Measurements from ENCODE around the gene ITPK1.

Gene ITPK1

GRCh38 chr14:93040443-93040842, 75.3 kb downstream of the ITPK1 start:
- DNase-seq = no peak

GRCh38 chr14:93039649-93040315, 75.9 kb downstream of the ITPK1 start:
- DNase-seq = no peak

GRCh38 chr14:93037351-93037750, 78.4 kb downstream of the ITPK1 start:
- no peak for DNase-seq

GRCh38 chr14:93036652-93037345, 78.9 kb downstream of the ITPK1 start:
- no peak for DNase-seq

GRCh38 chr14:93035917-93036651, 79.6 kb downstream of the ITPK1 start:
- no peak for DNase-seq

- DNase-seq = no peak
These were observed 80.2 kb downstream of the ITPK1 start for GRCh38 chr14:93035585-93035916.

- no peak for DNase-seq
These were observed 81.1 kb downstream of the ITPK1 start for GRCh38 chr14:93034671-93034994.

GRCh38 chr14:93033983-93034670, 81.6 kb downstream of the ITPK1 start:
- DNase-seq = no peak

- DNase-seq = no peak
These were observed 82.4 kb downstream of the ITPK1 start for GRCh38 chr14:93033084-93033982.

GRCh38 chr14:93032421-93032936, 83.2 kb downstream of the ITPK1 start:
- DNase-seq = no peak

GRCh38 chr14:93031505-93032315, 84.0 kb downstream of the ITPK1 start:
- DNase-seq = no peak

- no peak for DNase-seq
These were observed 85.0 kb downstream of the ITPK1 start for GRCh38 chr14:93030761-93031160.

- no peak for DNase-seq
These were observed 85.7 kb downstream of the ITPK1 start for GRCh38 chr14:93029911-93030508.

- no peak for DNase-seq
These were observed 86.3 kb downstream of the ITPK1 start for GRCh38 chr14:93029417-93029816.

GRCh38 chr14:93028724-93029076, 87.0 kb downstream of the ITPK1 start:
- no peak for DNase-seq

- no peak for DNase-seq
These were observed 87.7 kb downstream of the ITPK1 start for GRCh38 chr14:93027810-93028723.

- no peak for DNase-seq
These were observed 89.4 kb downstream of the ITPK1 start for GRCh38 chr14:93026339-93026738.

- DNase-seq = no peak
These were observed 90.7 kb downstream of the ITPK1 start for GRCh38 chr14:93025055-93025454.

GRCh38 chr14:93024493-93024892, 91.2 kb downstream of the ITPK1 start:
- no peak for DNase-seq

Data from SHP77 treated with DMSO at 0.1 percent for 48 hours (cell line).